Measurements from ENCODE around the gene PABPN1. TPM values are rescaled to one million over a fixed set of nuclear protein-coding genes. Genes with fewer than 3 reads are reported as not detected.

The PABPN1 gene
- total RNA-seq, 1 experiment from 2014 or later = 287 TPM

GRCh38 chr14:23358553-23359166 lies 37.4 kb downstream of the PABPN1 start:
- no TSS peak for BruUV-seq (replicated peaks)
- H3K4me3 ChIP-seq (ENCODE audit: low read depth, low read length, poor library complexity, severe bottlenecking) = no peak overlapping the region
- H3K4me1 ChIP-seq (ENCODE audit: insufficient read depth, low read length, poor library complexity, severe bottlenecking) = peaks cover 4% of the 10 kb centered on the region
- H3K27me3 ChIP-seq (replicated peaks; ENCODE audit: insufficient read depth, low read depth, low read length, poor library complexity) = no peaks in the 10 kb centered on the region
- POLR2A ChIA-PET (ENCODE audit: low non-redundant PET) = interaction anchor here (0.6 kb wide), 1 partner anchor 123 kb away, joined by 3 read pairs; no protein-coding TSS in a partner anchor
- DNase-seq (ENCODE audit: low spot score) = no peak
- peaks cover 64% of the 10 kb centered on the region for H3K36me3 ChIP-seq (ENCODE audit: insufficient read depth, low read length, poor library complexity, severe bottlenecking)
- no peak overlapping the region for H3K27ac ChIP-seq (ENCODE audit: low read depth, low read length, poor library complexity, severe bottlenecking)
- TF ChIP-seq, protein P1, sequence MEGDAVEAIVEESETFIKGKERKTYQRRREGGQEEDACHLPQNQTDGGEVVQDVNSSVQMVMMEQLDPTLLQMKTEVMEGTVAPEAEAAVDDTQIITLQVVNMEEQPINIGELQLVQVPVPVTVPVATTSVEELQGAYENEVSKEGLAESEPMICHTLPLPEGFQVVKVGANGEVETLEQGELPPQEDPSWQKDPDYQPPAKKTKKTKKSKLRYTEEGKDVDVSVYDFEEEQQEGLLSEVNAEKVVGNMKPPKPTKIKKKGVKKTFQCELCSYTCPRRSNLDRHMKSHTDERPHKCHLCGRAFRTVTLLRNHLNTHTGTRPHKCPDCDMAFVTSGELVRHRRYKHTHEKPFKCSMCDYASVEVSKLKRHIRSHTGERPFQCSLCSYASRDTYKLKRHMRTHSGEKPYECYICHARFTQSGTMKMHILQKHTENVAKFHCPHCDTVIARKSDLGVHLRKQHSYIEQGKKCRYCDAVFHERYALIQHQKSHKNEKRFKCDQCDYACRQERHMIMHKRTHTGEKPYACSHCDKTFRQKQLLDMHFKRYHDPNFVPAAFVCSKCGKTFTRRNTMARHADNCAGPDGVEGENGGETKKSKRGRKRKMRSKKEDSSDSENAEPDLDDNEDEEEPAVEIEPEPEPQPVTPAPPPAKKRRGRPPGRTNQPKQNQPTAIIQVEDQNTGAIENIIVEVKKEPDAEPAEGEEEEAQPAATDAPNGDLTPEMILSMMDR (conservative IDR thresholded peaks at IDR 0.05; ENCODE audit: low read depth, low read length) = no peak
- TF ChIP-seq EZH2 (IDR thresholded peaks at IDR 0.05; ENCODE audit: borderline replicate concordance, low read depth, low read length, poor library complexity, severe bottlenecking) = no peak
- intact Hi-C loops (cut with micrococcal nuclease; ENCODE audit: unreplicated experiment) = no loop called here
- H3K9me3 ChIP-seq (ENCODE audit: low read depth, low read length, poor library complexity, severe bottlenecking) = no peaks in the 10 kb centered on the region
- CTCF ChIA-PET = interaction anchor here (0.6 kb wide), 1 partner anchor 751 kb away, joined by 3 read pairs; no protein-coding TSS in a partner anchor

GRCh38 chr14:23359167-23359626 lies 37.9 kb downstream of the PABPN1 start:
- Histone ChIP-seq H3K36me3 (ENCODE audit: insufficient read depth, low read length, poor library complexity, severe bottlenecking) (peaks cover 70% of the 10 kb centered on the region), H3K4me1 (ENCODE audit: insufficient read depth, low read length, poor library complexity, severe bottlenecking) (peaks cover 9% of the 10 kb centered on the region), H3K27ac (ENCODE audit: low read depth, low read length, poor library complexity, severe bottlenecking) (no peak overlapping the region), H3K4me3 (ENCODE audit: low read depth, low read length, poor library complexity, severe bottlenecking) (no peak overlapping the region), H3K27me3 (replicated peaks; ENCODE audit: insufficient read depth, low read depth, low read length, poor library complexity) (no peaks in the 10 kb centered on the region), H3K9me3 (ENCODE audit: low read depth, low read length, poor library complexity, severe bottlenecking) (no peaks in the 10 kb centered on the region)
- TF ChIP-seq, protein P1 (conservative IDR thresholded peaks at IDR 0.05; ENCODE audit: low read depth, low read length) = no peak
- no peak for TF ChIP-seq EZH2 (IDR thresholded peaks at IDR 0.05; ENCODE audit: borderline replicate concordance, low read depth, low read length, poor library complexity, severe bottlenecking)
- no peak for DNase-seq (ENCODE audit: low spot score)
- BruUV-seq (replicated peaks) = no TSS peak
- ChIA-PET CTCF (no interaction called here), POLR2A (ENCODE audit: low non-redundant PET) (no interaction called here)
- intact Hi-C loops (cut with micrococcal nuclease; ENCODE audit: unreplicated experiment) = no loop called here

DNA sequence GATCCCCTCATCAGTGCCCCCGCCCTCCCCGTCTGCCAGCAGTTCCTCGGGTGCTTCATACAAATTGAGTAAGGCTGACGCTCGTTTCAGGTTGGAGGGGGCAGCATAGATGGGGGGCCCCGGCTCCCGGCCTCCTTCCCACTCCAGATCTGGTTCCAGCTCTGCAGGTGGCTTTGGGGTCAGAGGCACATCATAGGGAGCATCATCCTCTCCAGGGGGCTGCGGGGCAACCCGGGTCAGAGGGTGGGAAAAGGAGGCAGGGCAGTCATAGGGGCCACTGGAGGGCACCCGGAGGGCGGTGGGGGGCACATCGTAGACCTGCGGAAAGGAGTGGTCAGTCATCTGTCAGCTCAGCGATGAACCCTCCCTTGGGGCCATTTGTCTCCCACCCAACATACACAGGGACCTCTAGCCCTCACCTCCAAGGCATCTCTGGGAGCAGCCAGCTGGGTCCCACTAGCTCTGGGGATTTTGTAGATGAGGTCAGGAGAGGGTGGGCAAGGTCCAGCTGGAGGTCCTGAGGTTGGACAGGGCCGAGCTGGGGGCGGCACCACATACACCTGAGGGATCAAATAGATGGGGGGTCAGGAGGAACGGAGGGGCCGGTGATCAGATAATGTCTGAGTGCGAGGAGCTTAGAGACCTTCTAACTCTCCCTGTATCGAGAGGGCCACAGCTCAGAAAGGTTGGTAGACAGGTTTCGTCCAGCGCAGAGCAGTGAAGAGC lies 38.6 kb downstream of the PABPN1 start:
- ChIA-PET POLR2A (ENCODE audit: low non-redundant PET) (no interaction called here), CTCF (no interaction called here)
- no TSS peak for BruUV-seq (replicated peaks)
- TF ChIP-seq, protein P1 (conservative IDR thresholded peaks at IDR 0.05; ENCODE audit: low read depth, low read length) = no peak
- no peak for TF ChIP-seq EZH2 (IDR thresholded peaks at IDR 0.05; ENCODE audit: borderline replicate concordance, low read depth, low read length, poor library complexity, severe bottlenecking)
- Histone ChIP-seq H3K36me3 (ENCODE audit: insufficient read depth, low read length, poor library complexity, severe bottlenecking) (peaks cover 70% of the 10 kb centered on the region), H3K27ac (ENCODE audit: low read depth, low read length, poor library complexity, severe bottlenecking) (no peak overlapping the region), H3K9me3 (ENCODE audit: low read depth, low read length, poor library complexity, severe bottlenecking) (no peaks in the 10 kb centered on the region), H3K27me3 (replicated peaks; ENCODE audit: insufficient read depth, low read depth, low read length, poor library complexity) (no peaks in the 10 kb centered on the region), H3K4me3 (ENCODE audit: low read depth, low read length, poor library complexity, severe bottlenecking) (no peak overlapping the region), H3K4me1 (ENCODE audit: insufficient read depth, low read length, poor library complexity, severe bottlenecking) (peaks cover 11% of the 10 kb centered on the region)
- intact Hi-C loops (cut with micrococcal nuclease; ENCODE audit: unreplicated experiment) = no loop called here
- no peak for DNase-seq (ENCODE audit: low spot score)

All from A673 (cell line).